Stimulated activated CD4-positive, alpha-beta T cell treated with anti-CD3 and anti-CD28 coated beads, TNF-alpha, amount 100 ng/mL, for 24 hours (primary cell): ENCODE data around the gene VAPA.

Source experiments
- DNase-seq, 3 experiments: peaks; one replicate each; pipeline ENCODE4 v3.0.0-alpha.2; 2020; ENCODE audit warnings: low read depth in 3 of 3

Gene VAPA

GRCh38 chr18:9941103-9941502, 27.3 kb downstream of the VAPA start:
- no peak for DNase-seq

- DNase-seq: no peak
Observed at GRCh38 chr18:9941660-9942059, 27.8 kb downstream of the VAPA start.

GRCh38 chr18:9943311-9943710, 29.5 kb downstream of the VAPA start:
- DNase-seq: no peak

- DNase-seq: no peak
Observed at GRCh38 chr18:9944805-9945204, 31.0 kb downstream of the VAPA start.

GRCh38 chr18:9946831-9947230, 33.0 kb downstream of the VAPA start:
- DNase-seq: no peak

GRCh38 chr18:9947248-9947647, 33.4 kb downstream of the VAPA start:
- no peak for DNase-seq

- no peak for DNase-seq
Observed at GRCh38 chr18:9949315-9949714, 35.5 kb downstream of the VAPA start.

- no peak for DNase-seq
Observed at GRCh38 chr18:9949861-9950260, 36.0 kb downstream of the VAPA start.

- no peak for DNase-seq
Observed at GRCh38 chr18:9950289-9951016, 36.6 kb downstream of the VAPA start.

GRCh38 chr18:9951022-9951859, 37.4 kb downstream of the VAPA start:
- no peak for DNase-seq

- DNase-seq: no peak
Observed at GRCh38 chr18:9952633-9953416, 39.0 kb downstream of the VAPA start.

GRCh38 chr18:9958861-9959399, 45.1 kb downstream of the VAPA start:
- no peak for DNase-seq

- DNase-seq: no peak
Observed at GRCh38 chr18:9959564-9959963, 45.7 kb downstream of the VAPA start.

- no peak for DNase-seq
Observed at GRCh38 chr18:9960258-9960904, 46.6 kb downstream of the VAPA start.

GRCh38 chr18:9961041-9961440, 47.2 kb downstream of the VAPA start:
- DNase-seq: no peak

- no peak for DNase-seq
Observed at GRCh38 chr18:9965711-9966624, 52.2 kb downstream of the VAPA start.

- DNase-seq: no peak
Observed at GRCh38 chr18:9968081-9968848, 54.4 kb downstream of the VAPA start.

GRCh38 chr18:9969247-9969646, 55.4 kb downstream of the VAPA start:
- no peak for DNase-seq

- DNase-seq: peak; percentile 44 to 52 (median 51)
Observed at GRCh38 chr18:9971313-9971920, 57.6 kb downstream of the VAPA start.
